GM12892 (cell line): Measurements from ENCODE around the gene KLF7.

ENCODE experiments used
- POLR2A ChIP-seq: IDR thresholded peaks from 2 replicates; pipeline ENCODE4 v1.6.1; 2011; ENCODE audit warnings: low read depth, low read length, control low read depth
- POLR2AphosphoS5 ChIP-seq: IDR thresholded peaks from 2 replicates; pipeline ENCODE4 v1.6.1; 2011; ENCODE audit warnings: low read depth, low read length, control low read depth
- TAF1 ChIP-seq: IDR thresholded peaks from 2 replicates; pipeline ENCODE4 v1.6.1; 2011; ENCODE audit warnings: low read depth, mild to moderate bottlenecking, control low read depth, low read length, borderline replicate concordance

- TF ChIP-seq POLR2A (no peak), POLR2AphosphoS5 (no peak), TAF1 (no peak)
Observed at GRCh38 chr2:207064128-207064690, 101.5 kb downstream of the KLF7 start.
